ENCODE results near the gene RRP7A. TPM values are rescaled to one million over a fixed set of nuclear protein-coding genes. Genes with fewer than 3 reads are reported as not detected.
A peak's percentile ranks its signal among the peaks of the same experiment; 100 is the strongest.
"Not testable (repeated sequence)": the region's sequence is repeated elsewhere in the genome, so short reads cannot be mapped to it uniquely, and the experiment has no call there.

The RRP7A gene
- total RNA-seq, 4 donors from 2014 or later: 21.7 to 33.0 (median 27.3) TPM

GRCh38 chr22:42536166-42536565 is 16.6 kb upstream of the RRP7A start:
- Histone ChIP-seq H3K4me3 (no peak overlapping the region), H3K4me1 (peaks cover 0 to 16% (median 3%) of the 10 kb centered on the region in 4 donors), H3K36me3 (no peaks in the 10 kb centered on the region), H3K27me3 (no peaks in the 10 kb centered on the region), H3K9me3 (no peaks in the 10 kb centered on the region), H3K27ac (peak overlapping the region in 1 of 4 donors; percentile 64)
- TF ChIP-seq POLR2A (IDR thresholded peaks at IDR 0.05) (no peak), CTCF (IDR thresholded peaks at IDR 0.05) (no peak)
- DNase-seq: no peak

DNA sequence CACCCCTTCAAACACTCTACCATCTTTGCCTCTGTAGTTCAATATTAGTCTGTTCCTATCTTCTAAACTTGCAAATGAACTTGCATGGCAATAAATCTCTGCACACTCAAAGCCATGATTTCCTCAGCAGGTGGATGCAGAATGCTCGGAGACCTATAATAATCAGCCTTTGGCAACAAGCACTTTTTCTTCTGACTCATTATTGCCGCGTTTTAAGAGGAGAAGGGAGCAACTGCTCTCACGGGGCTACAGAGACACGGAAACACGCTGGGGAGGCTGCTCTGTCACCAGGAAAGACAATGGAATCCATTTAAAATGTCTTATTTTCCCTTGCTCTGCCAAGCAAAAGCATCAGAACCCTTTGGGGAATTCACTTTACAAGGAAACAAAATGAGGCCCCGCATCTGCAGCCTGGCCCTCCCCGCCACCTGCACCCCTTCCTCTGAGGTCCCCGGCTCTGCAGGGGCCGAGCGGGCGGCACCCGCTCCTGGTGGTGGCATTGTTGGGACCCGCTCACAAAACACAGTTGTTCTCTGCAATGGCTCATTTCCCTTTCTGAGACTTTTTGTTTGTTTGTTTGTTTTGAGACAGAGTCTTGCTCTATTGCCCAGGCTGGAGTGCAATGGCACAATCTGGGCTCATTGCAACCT is 15.6 kb upstream of the RRP7A start:
- not testable (repeated sequence) for H3K4me3 ChIP-seq, H3K27me3 ChIP-seq, H3K27ac ChIP-seq, H3K36me3 ChIP-seq, DNase-seq, H3K9me3 ChIP-seq
- peaks cover 0 to 16% (median 3%) of the 10 kb centered on the region in 4 donors for H3K4me1 ChIP-seq

GRCh38 chr22:42533638-42533977 is 14.0 kb upstream of the RRP7A start:
- Histone ChIP-seq H3K9me3 (no peaks in the 10 kb centered on the region), H3K27ac (peak overlapping the region; percentile 52 to 85 (median 67)), H3K27me3 (no peaks in the 10 kb centered on the region), H3K4me1 (peaks cover 0 to 16% (median 3%) of the 10 kb centered on the region in 4 donors), H3K36me3 (no peaks in the 10 kb centered on the region), H3K4me3 (peak overlapping the region; percentile 26 to 52 (median 42))
- DNase-seq: no peak
- no peak for TF ChIP-seq POLR2A (IDR thresholded peaks at IDR 0.05)
- TF ChIP-seq CTCF (IDR thresholded peaks at IDR 0.05): no peak

GRCh38 chr22:42531401-42532084 is 11.9 kb upstream of the RRP7A start:
- H3K4me1 ChIP-seq: peaks cover 0 to 10% (median 2%) of the 10 kb centered on the region in 4 donors
- not testable (repeated sequence) for H3K27ac ChIP-seq, H3K4me3 ChIP-seq, H3K9me3 ChIP-seq, DNase-seq, H3K36me3 ChIP-seq, H3K27me3 ChIP-seq

GRCh38 chr22:42529435-42529834 is 9.8 kb upstream of the RRP7A start:
- H3K27ac ChIP-seq, H3K4me1 ChIP-seq, H3K9me3 ChIP-seq, DNase-seq, H3K27me3 ChIP-seq, H3K36me3 ChIP-seq, H3K4me3 ChIP-seq: not testable (repeated sequence)

- Histone ChIP-seq H3K4me3 (no peak overlapping the region), H3K36me3 (no peaks in the 10 kb centered on the region), H3K27ac (no peak overlapping the region), H3K27me3 (no peaks in the 10 kb centered on the region), H3K9me3 (no peaks in the 10 kb centered on the region), H3K4me1 (peaks cover 0 to 5% (median 1%) of the 10 kb centered on the region in 4 donors)
- no peak for DNase-seq
- TF ChIP-seq CTCF (IDR thresholded peaks at IDR 0.05) (no peak), POLR2A (IDR thresholded peaks at IDR 0.05) (no peak)
Observed at GRCh38 chr22:42528591-42529307, 9.2 kb upstream of the RRP7A start.

- TF ChIP-seq CTCF (IDR thresholded peaks at IDR 0.05): no peak
- no peak for TF ChIP-seq POLR2A (IDR thresholded peaks at IDR 0.05)
- Histone ChIP-seq H3K9me3 (no peaks in the 10 kb centered on the region), H3K27ac (no peak overlapping the region), H3K4me1 (peaks cover 0 to 12% (median 0%) of the 10 kb centered on the region in 4 donors), H3K27me3 (no peaks in the 10 kb centered on the region), H3K36me3 (peaks cover 0 to 3% (median 0%) of the 10 kb centered on the region in 3 donors), H3K4me3 (no peak overlapping the region)
- DNase-seq: no peak
Observed at GRCh38 chr22:42522546-42522945, 3.0 kb upstream of the RRP7A start.
